BJ (cell line): ENCODE data around the gene DRICH1. TPM values are rescaled to one million over a fixed set of nuclear protein-coding genes. Genes with fewer than 3 reads are reported as not detected.
"Not testable (repeated sequence)": the region's sequence is repeated elsewhere in the genome, so short reads cannot be mapped to it uniquely, and the experiment has no call there.

Experiments used
- CTCF ChIA-PET: fragments of 350-600 bp; formaldehyde crosslinking; extraction: SDS; loops from one replicate; lab custom pipeline; 2021; ENCODE audit warnings: antibody characterized with exemption, inconsistent platforms; lab: Yijun Ruan, JAX
- POLR2A ChIA-PET: fragments of 300-600 bp; sonication (Branson Sonifier 250); formaldehyde crosslinking; extraction: SDS; loops from one replicate; lab custom pipeline; 2021; ENCODE audit warnings: antibody characterized with exemption; lab: Charles Lee
- DNase-seq: peaks from one replicate; pipeline ENCODE4 v3.0.0-alpha.2; 2011; ENCODE audit warnings: low read depth
- H3K27me3 ChIP-seq: 2 replicates; pipeline ENCODE4 v1.6.0; 2011; ENCODE audit warnings: low read length; ENCODE audit not compliant: control insufficient read depth, insufficient read depth
- H3K36me3 ChIP-seq: 2 replicates; pipeline ENCODE4 v1.5.1; 2011; ENCODE audit warnings: low read length; ENCODE audit not compliant: control insufficient read depth, insufficient read depth
- H3K4me3 ChIP-seq: 2 replicates; pipeline ENCODE4 v1.5.1; 2011; ENCODE audit warnings: low read depth, mild to moderate bottlenecking, control low read depth, low read length
- CTCF ChIP-seq: IDR thresholded peaks from 2 replicates; pipeline ENCODE4 v1.5.1; 2011; ENCODE audit warnings: low read depth, mild to moderate bottlenecking, control low read depth, inconsistent platforms, low read length, moderate library complexity; ENCODE audit not compliant: insufficient read depth
- polyA plus RNA-seq: library from polyadenylated mRNA; depleted of rRNA; stranded (reverse); fragments of >200 nt; gene quantifications from 2 replicates; pipeline ENCODE4 v1.2.3, GENCODE V29; 2011

DRICH1 gene
- polyA plus RNA-seq, 1 experiment: not detected

GRCh38 chr22:23652286-23652685 is 20.2 kb upstream of the DRICH1 start:
- Histone ChIP-seq H3K27me3 (no peaks in the 10 kb centered on the region), H3K36me3 (no peaks in the 10 kb centered on the region), H3K4me3 (no peak overlapping the region)
- POLR2A ChIA-PET: no interaction called here
- CTCF ChIA-PET: interaction anchor here (0.6 kb wide), 1 partner anchor 14 kb away, joined by 3 read pairs; no protein-coding TSS in a partner anchor
- no peak for TF ChIP-seq CTCF
- no peak for DNase-seq

- ChIA-PET POLR2A (no interaction called here), CTCF (no interaction called here)
- Histone ChIP-seq H3K27me3 (no peaks in the 10 kb centered on the region), H3K36me3 (no peaks in the 10 kb centered on the region), H3K4me3 (no peak overlapping the region)
- TF ChIP-seq CTCF: no peak
- no peak for DNase-seq
Observed at GRCh38 chr22:23651676-23652075, 19.6 kb upstream of the DRICH1 start.

- ChIA-PET POLR2A (no interaction called here), CTCF (no interaction called here)
- no peak for TF ChIP-seq CTCF
- DNase-seq: no peak
- H3K36me3 ChIP-seq: no peaks in the 10 kb centered on the region
- no peak overlapping the region for H3K4me3 ChIP-seq
- H3K27me3 ChIP-seq: no peaks in the 10 kb centered on the region
Observed at GRCh38 chr22:23649071-23649501, 17.0 kb upstream of the DRICH1 start.

- POLR2A ChIA-PET, CTCF ChIA-PET, H3K27me3 ChIP-seq, H3K4me3 ChIP-seq, DNase-seq, H3K36me3 ChIP-seq: not testable (repeated sequence)
Observed at GRCh38 chr22:23646526-23646925, 14.4 kb upstream of the DRICH1 start.

GRCh38 chr22:23640206-23640605 is 8.1 kb upstream of the DRICH1 start:
- H3K36me3 ChIP-seq, POLR2A ChIA-PET, H3K4me3 ChIP-seq, DNase-seq, H3K27me3 ChIP-seq, CTCF ChIA-PET: not testable (repeated sequence)

GRCh38 chr22:23639661-23640060 is 7.5 kb upstream of the DRICH1 start:
- TF ChIP-seq CTCF: no peak
- H3K4me3 ChIP-seq: no peak overlapping the region
- POLR2A ChIA-PET: no interaction called here
- no peaks in the 10 kb centered on the region for H3K36me3 ChIP-seq
- CTCF ChIA-PET: no interaction called here
- H3K27me3 ChIP-seq: no peaks in the 10 kb centered on the region
- no peak for DNase-seq
